Measurements from ENCODE around the gene GPR107. TPM values are rescaled to one million over a fixed set of nuclear protein-coding genes. Genes with fewer than 3 reads are reported as not detected.

Gene GPR107
- total and polyA plus RNA-seq, 2 experiments from 2014 or later = 8.0 to 18.9 TPM

- peaks cover 95% of the 10 kb centered on the region for H3K79me2 ChIP-seq (ENCODE audit: insufficient read depth)
- no peak for DNase-seq
- H3K27me3 ChIP-seq (replicated peaks; ENCODE audit: insufficient read depth) = no peaks in the 10 kb centered on the region
- no peak overlapping the region for H3K4me2 ChIP-seq (ENCODE audit: unreplicated experiment)
- no peak overlapping the region for H2AFZ ChIP-seq
- H3K27ac ChIP-seq = no peak overlapping the region
- no peak overlapping the region for H3K4me3 ChIP-seq
- 91 to 92% methylated on average over 10 of the region's 10 CpGs for WGBS, 2 experiments (ENCODE audit: low coverage in 1 of 2, low lambda C conversion rate in 2 of 2, missing lambda C conversion rate in 2 of 2)
- TF ChIP-seq EZH2phosphoT487 (IDR thresholded peaks at IDR 0.05; ENCODE audit: insufficient read depth, low read depth) = no peak
- TF ChIP-seq EZH2 (IDR thresholded peaks at IDR 0.05; ENCODE audit: insufficient read depth, poor library complexity, severe bottlenecking) = no peak
- H3F3A ChIP-seq (ENCODE audit: insufficient read depth) = peaks cover 8% of the 10 kb centered on the region
- H3K9ac ChIP-seq = no peak overlapping the region
- no peaks in the 10 kb centered on the region for H3K9me3 ChIP-seq (ENCODE audit: low read depth)
- H3K9me2 ChIP-seq (ENCODE audit: insufficient read depth) = no peaks in the 10 kb centered on the region
- H3K4me1 ChIP-seq (ENCODE audit: insufficient read depth) = peaks cover 18% of the 10 kb centered on the region
- in situ Hi-C loops (cut with MboI) = no loop called here
- H4K20me1 ChIP-seq (ENCODE audit: insufficient read depth) = 0 out of 2 replicates have a peak, but pooled peaks cover 5% of the 10 kb centered on the region
- no peaks in the 10 kb centered on the region for H3K36me3 ChIP-seq (ENCODE audit: low read depth)
These were observed 24.3 kb upstream of the GPR107 start for GRCh38 chr9:130029223-130029973.

- TF ChIP-seq EZH2phosphoT487 (IDR thresholded peaks at IDR 0.05; ENCODE audit: insufficient read depth, low read depth) (no peak), EZH2 (IDR thresholded peaks at IDR 0.05; ENCODE audit: insufficient read depth, poor library complexity, severe bottlenecking) (no peak)
- H3K9ac ChIP-seq = no peak overlapping the region
- H3K4me3 ChIP-seq = no peak overlapping the region
- H3K27me3 ChIP-seq (replicated peaks; ENCODE audit: insufficient read depth) = no peaks in the 10 kb centered on the region
- WGBS, 2 experiments (ENCODE audit: low coverage in 1 of 2, low lambda C conversion rate in 2 of 2, missing lambda C conversion rate in 2 of 2) = 65 to 80% methylated on average over 3 of the region's 3 CpGs
- H3K9me3 ChIP-seq (ENCODE audit: low read depth) = no peaks in the 10 kb centered on the region
- no peak overlapping the region for H3K4me2 ChIP-seq (ENCODE audit: unreplicated experiment)
- H2AFZ ChIP-seq = no peak overlapping the region
- peaks cover 92% of the 10 kb centered on the region for H3K79me2 ChIP-seq (ENCODE audit: insufficient read depth)
- no peak for DNase-seq
- in situ Hi-C loops (cut with MboI) = no loop called here
- peaks cover 15% of the 10 kb centered on the region for H3F3A ChIP-seq (ENCODE audit: insufficient read depth)
- 0 out of 2 replicates have a peak, but pooled peaks cover 5% of the 10 kb centered on the region for H4K20me1 ChIP-seq (ENCODE audit: insufficient read depth)
- no peaks in the 10 kb centered on the region for H3K9me2 ChIP-seq (ENCODE audit: insufficient read depth)
- H3K4me1 ChIP-seq (ENCODE audit: insufficient read depth) = peaks cover 16% of the 10 kb centered on the region
- H3K27ac ChIP-seq = no peak overlapping the region
- H3K36me3 ChIP-seq (ENCODE audit: low read depth) = no peaks in the 10 kb centered on the region
These were observed 23.0 kb upstream of the GPR107 start for GRCh38 chr9:130030651-130031127.

GRCh38 chr9:130034570-130034969, 19.1 kb upstream of the GPR107 start:
- WGBS, 2 experiments (ENCODE audit: low coverage in 1 of 2, low lambda C conversion rate in 2 of 2, missing lambda C conversion rate in 2 of 2) = 0 to 5% methylated on average over 1 of the region's 1 CpG
- Histone ChIP-seq H3K9ac (no peak overlapping the region), H3K4me2 (ENCODE audit: unreplicated experiment) (peak overlapping the region; percentile 56), H3K9me2 (ENCODE audit: insufficient read depth) (no peaks in the 10 kb centered on the region), H3K79me2 (ENCODE audit: insufficient read depth) (peaks cover 91% of the 10 kb centered on the region), H3K9me3 (ENCODE audit: low read depth) (no peaks in the 10 kb centered on the region), H3K4me3 (0 out of 2 replicates have a peak overlapping the region, but pooled peaks have one; percentile 17), H3F3A (ENCODE audit: insufficient read depth) (peaks cover 24% of the 10 kb centered on the region), H4K20me1 (ENCODE audit: insufficient read depth) (0 out of 2 replicates have a peak, but pooled peaks cover 5% of the 10 kb centered on the region), H3K4me1 (ENCODE audit: insufficient read depth) (peaks cover 20% of the 10 kb centered on the region), H3K27me3 (replicated peaks; ENCODE audit: insufficient read depth) (no peaks in the 10 kb centered on the region), H2AFZ (no peak overlapping the region), H3K27ac (peak overlapping the region; percentile 16; the same call in 1 of the 2 replicates), H3K36me3 (ENCODE audit: low read depth) (no peaks in the 10 kb centered on the region)
- TF ChIP-seq EZH2phosphoT487 (IDR thresholded peaks at IDR 0.05; ENCODE audit: insufficient read depth, low read depth) (no peak), EZH2 (IDR thresholded peaks at IDR 0.05; ENCODE audit: insufficient read depth, poor library complexity, severe bottlenecking) (no peak)
- in situ Hi-C loops (cut with MboI) = no loop called here
- peak; percentile 92 for DNase-seq

- no peak overlapping the region; the same call in 1 of the 2 replicates for H3K9ac ChIP-seq
- H4K20me1 ChIP-seq (ENCODE audit: insufficient read depth) = peaks cover 8% of the 10 kb centered on the region; the same call in 1 of the 2 replicates
- H3K27me3 ChIP-seq (replicated peaks; ENCODE audit: insufficient read depth) = no peaks in the 10 kb centered on the region
- no peak overlapping the region for H3K4me3 ChIP-seq
- H3F3A ChIP-seq (ENCODE audit: insufficient read depth) = peaks cover 26% of the 10 kb centered on the region
- H2AFZ ChIP-seq = no peak overlapping the region
- peaks cover 24% of the 10 kb centered on the region for H3K4me1 ChIP-seq (ENCODE audit: insufficient read depth)
- no peak overlapping the region; the same call in 1 of the 2 replicates for H3K27ac ChIP-seq
- DNase-seq = peak; percentile 75
- H3K9me3 ChIP-seq (ENCODE audit: low read depth) = no peaks in the 10 kb centered on the region
- H3K9me2 ChIP-seq (ENCODE audit: insufficient read depth) = no peaks in the 10 kb centered on the region
- H3K36me3 ChIP-seq (ENCODE audit: low read depth) = no peaks in the 10 kb centered on the region
- in situ Hi-C loops (cut with MboI) = no loop called here
- H3K79me2 ChIP-seq (ENCODE audit: insufficient read depth) = peaks cover 91% of the 10 kb centered on the region
- peak overlapping the region; percentile 43 for H3K4me2 ChIP-seq (ENCODE audit: unreplicated experiment)
- TF ChIP-seq EZH2 (IDR thresholded peaks at IDR 0.05; ENCODE audit: insufficient read depth, poor library complexity, severe bottlenecking) (no peak), EZH2phosphoT487 (IDR thresholded peaks at IDR 0.05; ENCODE audit: insufficient read depth, low read depth) (no peak)
These were observed 17.6 kb upstream of the GPR107 start for GRCh38 chr9:130036099-130036498.

Data from GM23248 (cell line).